HAP-1 (cell line): Measurements from ENCODE around the gene POU2AF3.
"Not testable (repeated sequence)": the region's sequence is repeated elsewhere in the genome, so short reads cannot be mapped to it uniquely, and the experiment has no call there.

Experiments used
- DNase-seq, 2 experiments: peaks; one replicate each; pipeline ENCODE4 v3.0.0-alpha.2; 2016 to 2020; ENCODE audit warnings: low spot score in 2 of 2
- H3K27me3 ChIP-seq: fragments of 250-450 bp; sonication (Bioruptor Pico); 2 replicates; pipeline ENCODE4 v1.5.1; 2020; ENCODE audit warnings: low read depth, mild to moderate bottlenecking, moderate library complexity
- H3K36me3 ChIP-seq: fragments of 250-450 bp; sonication (Bioruptor Pico); replicated peaks from 2 replicates; pipeline ENCODE4 v1.5.1; 2020; ENCODE audit warnings: mild to moderate bottlenecking
- H3K4me1 ChIP-seq: fragments of 250-450 bp; sonication (Bioruptor Pico); 2 replicates; pipeline ENCODE4 v1.5.1; 2020; ENCODE audit warnings: mild to moderate bottlenecking
- H3K4me3 ChIP-seq: fragments of 250-450 bp; sonication (Bioruptor Pico); 2 replicates; pipeline ENCODE4 v1.5.1; 2020; ENCODE audit warnings: mild to moderate bottlenecking, moderate library complexity
- H3K9me3 ChIP-seq: fragments of 250-450 bp; sonication (Bioruptor Pico); 2 replicates; pipeline ENCODE4 v1.5.1; 2020; ENCODE audit warnings: mild to moderate bottlenecking, moderate library complexity
- in situ Hi-C: fragments of 300-500 bp; cut with MboI; formaldehyde crosslinking; loops from 3 replicates; pipeline ENCODE4 v1.14.3; 2020; ENCODE audit warnings: low sequenced_read_pairs, inconsistent platforms, mixed read lengths

POU2AF3 gene

DNA sequence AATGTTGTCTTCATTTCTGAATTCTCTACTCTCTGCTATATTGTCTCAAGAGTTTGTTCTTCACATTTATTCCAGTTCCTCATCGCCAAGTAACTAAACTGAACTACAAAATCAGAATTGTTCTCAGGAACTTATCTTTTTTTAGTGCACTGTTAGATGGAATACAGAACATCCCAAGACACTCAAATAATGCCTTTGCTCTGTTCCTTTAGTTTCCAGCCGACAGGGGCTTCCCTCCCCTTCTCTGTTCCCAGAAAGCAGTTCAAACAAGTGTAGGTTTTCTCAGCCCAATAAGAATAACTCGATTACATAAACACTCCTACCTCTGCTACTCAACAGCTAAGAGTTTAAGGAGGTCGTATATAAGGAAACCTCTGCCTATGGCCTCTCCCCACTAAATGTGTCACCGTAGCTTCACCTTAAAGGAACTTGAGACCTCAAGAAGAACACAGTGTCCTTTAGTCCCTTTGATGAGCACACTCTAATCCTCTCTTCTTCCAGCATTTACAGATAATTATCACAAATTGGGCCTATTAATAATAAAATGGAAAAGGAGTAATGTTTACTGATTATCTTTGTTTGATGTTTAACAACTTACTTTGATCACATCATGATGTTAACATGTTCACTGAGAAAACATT, 6.9 kb downstream of the POU2AF3 start:
- Histone ChIP-seq H3K36me3 (no peaks in the 10 kb centered on the region), H3K9me3 (no peaks in the 10 kb centered on the region), H3K4me1 (no peaks in the 10 kb centered on the region), H3K27me3 (peaks cover 15% of the 10 kb centered on the region), H3K4me3 (no peak overlapping the region)
- in situ Hi-C loops = no loop called here
- DNase-seq = no peak

GRCh38 chr11:111305876-111306275, 7.5 kb downstream of the POU2AF3 start:
- no peaks in the 10 kb centered on the region for H3K36me3 ChIP-seq
- peaks cover 10% of the 10 kb centered on the region for H3K27me3 ChIP-seq
- H3K4me1 ChIP-seq = no peaks in the 10 kb centered on the region
- H3K9me3 ChIP-seq = no peaks in the 10 kb centered on the region
- DNase-seq = no peak
- H3K4me3 ChIP-seq = no peak overlapping the region
- in situ Hi-C loops = no loop called here

GRCh38 chr11:111306321-111306720, 8.0 kb downstream of the POU2AF3 start:
- H3K4me3 ChIP-seq = no peak overlapping the region
- no peak for DNase-seq
- no peaks in the 10 kb centered on the region for H3K4me1 ChIP-seq
- H3K36me3 ChIP-seq = no peaks in the 10 kb centered on the region
- peaks cover 10% of the 10 kb centered on the region for H3K27me3 ChIP-seq
- no peaks in the 10 kb centered on the region for H3K9me3 ChIP-seq
- in situ Hi-C loops = no loop called here

GRCh38 chr11:111307472-111308108, 9.2 kb downstream of the POU2AF3 start:
- Histone ChIP-seq H3K4me3 (no peak overlapping the region), H3K4me1 (no peaks in the 10 kb centered on the region), H3K27me3 (peaks cover 10% of the 10 kb centered on the region), H3K36me3 (no peaks in the 10 kb centered on the region), H3K9me3 (no peaks in the 10 kb centered on the region)
- in situ Hi-C loops = no loop called here
- DNase-seq = no peak

GRCh38 chr11:111308140-111308539, 9.8 kb downstream of the POU2AF3 start:
- no peak for DNase-seq
- in situ Hi-C loops = no loop called here
- Histone ChIP-seq H3K9me3 (no peaks in the 10 kb centered on the region), H3K36me3 (no peaks in the 10 kb centered on the region), H3K4me1 (no peaks in the 10 kb centered on the region), H3K27me3 (peaks cover 10% of the 10 kb centered on the region), H3K4me3 (no peak overlapping the region)

DNA sequence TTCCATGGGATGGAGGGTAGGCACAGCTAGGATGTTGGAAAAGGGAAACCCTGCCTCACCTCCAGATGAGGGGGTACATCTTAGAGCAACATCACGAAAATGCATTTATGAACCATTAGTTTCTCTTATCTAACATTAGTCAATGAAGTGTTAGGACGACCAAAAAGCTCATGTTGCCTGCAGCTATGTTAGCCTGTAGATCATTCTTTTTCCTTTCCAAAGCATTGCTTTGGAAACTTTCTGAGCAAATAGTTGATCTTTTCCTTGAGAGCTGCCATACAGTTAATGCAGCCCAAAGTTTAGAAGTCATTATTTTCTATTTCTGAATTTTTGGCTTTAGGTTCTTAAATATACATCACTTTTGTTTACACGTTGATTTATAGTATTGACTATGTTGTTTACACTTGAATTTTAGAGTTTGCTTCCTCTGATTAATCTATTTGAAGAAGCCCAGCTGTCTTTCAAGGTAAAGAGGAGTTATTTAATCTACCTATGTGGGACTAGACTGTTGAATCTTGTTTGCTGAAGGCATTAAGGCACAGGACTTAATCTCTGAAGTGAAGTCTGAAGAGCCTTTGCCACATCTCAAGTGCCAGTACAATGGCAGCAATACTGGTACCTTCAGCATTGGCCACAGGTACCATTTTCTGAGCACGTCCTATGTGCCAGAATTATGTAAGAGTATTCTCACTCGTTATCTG, 11.0 kb downstream of the POU2AF3 start:
- H3K9me3 ChIP-seq = no peaks in the 10 kb centered on the region
- H3K4me1 ChIP-seq = no peaks in the 10 kb centered on the region
- in situ Hi-C loops = no loop called here
- peaks cover 5% of the 10 kb centered on the region for H3K27me3 ChIP-seq
- no peak overlapping the region for H3K4me3 ChIP-seq
- H3K36me3 ChIP-seq = no peaks in the 10 kb centered on the region
- DNase-seq = no peak

DNA sequence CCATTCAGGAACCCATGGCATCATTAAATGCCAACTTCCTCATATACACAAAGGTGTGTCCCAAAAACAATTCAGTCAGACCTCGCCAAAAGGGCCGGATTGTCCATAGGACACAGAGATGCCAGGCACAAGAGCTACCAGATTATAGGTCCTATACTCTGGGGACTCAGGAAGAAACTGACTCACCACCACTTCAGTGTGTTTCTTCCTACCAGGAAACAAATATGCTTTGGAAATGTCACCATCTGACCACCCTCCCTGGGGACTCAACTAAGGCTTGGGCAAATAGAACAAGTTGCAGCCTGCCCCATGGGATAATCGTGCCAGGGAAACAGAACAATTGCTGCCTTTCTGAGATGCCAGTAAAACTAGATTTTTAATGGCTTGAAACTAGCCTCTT, 11.7 kb downstream of the POU2AF3 start:
- H3K27me3 ChIP-seq = peaks cover 3% of the 10 kb centered on the region
- DNase-seq = no peak
- no peaks in the 10 kb centered on the region for H3K36me3 ChIP-seq
- no peak overlapping the region for H3K4me3 ChIP-seq
- no peaks in the 10 kb centered on the region for H3K4me1 ChIP-seq
- H3K9me3 ChIP-seq = no peaks in the 10 kb centered on the region
- in situ Hi-C loops = no loop called here

DNA sequence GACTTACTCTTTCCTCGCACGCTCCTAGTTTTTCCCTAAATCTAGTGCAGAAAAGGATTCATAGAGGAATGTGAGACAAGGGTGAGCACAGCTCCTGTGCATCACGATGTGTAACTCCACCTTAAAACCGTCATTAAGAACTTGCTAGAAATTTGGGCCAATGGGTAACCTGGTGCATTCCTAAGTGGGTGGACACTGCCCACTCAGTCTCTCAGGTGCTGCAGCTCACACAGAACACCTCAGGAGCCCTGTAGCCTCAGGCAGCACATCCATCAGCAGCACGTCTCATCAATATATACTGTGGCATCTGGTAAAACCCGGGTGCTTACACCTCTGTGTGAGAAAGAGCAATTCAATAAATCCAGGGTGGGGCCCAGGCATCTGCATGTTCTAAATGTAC, 12.4 kb downstream of the POU2AF3 start:
- H3K36me3 ChIP-seq = no peaks in the 10 kb centered on the region
- in situ Hi-C loops = no loop called here
- H3K27me3 ChIP-seq = no peaks in the 10 kb centered on the region; the same call in 1 of the 2 replicates
- no peak for DNase-seq
- H3K4me3 ChIP-seq = no peak overlapping the region
- H3K4me1 ChIP-seq = no peaks in the 10 kb centered on the region
- no peaks in the 10 kb centered on the region for H3K9me3 ChIP-seq

DNA sequence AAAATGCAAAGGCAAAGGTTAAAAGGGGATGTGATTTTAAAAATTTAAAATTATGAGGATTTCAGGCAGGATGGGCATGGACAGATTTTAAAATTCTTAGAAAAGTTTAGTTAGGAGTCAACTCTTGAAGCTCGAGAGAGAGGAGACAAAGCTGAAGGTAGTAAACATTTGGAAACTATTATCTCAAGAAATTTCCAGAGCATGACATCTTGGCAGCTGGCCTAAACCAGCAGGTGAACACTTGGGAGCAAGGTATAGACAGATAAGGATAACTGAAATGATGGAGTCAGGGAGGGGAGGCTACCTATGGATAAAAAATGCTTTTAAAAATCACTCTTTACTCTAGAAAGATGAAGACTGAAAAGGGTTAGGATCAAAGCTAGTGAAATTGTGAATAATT, 13.7 kb downstream of the POU2AF3 start:
- Histone ChIP-seq H3K4me1 (no peaks in the 10 kb centered on the region), H3K27me3 (no peaks in the 10 kb centered on the region; the same call in 1 of the 2 replicates), H3K4me3 (no peak overlapping the region), H3K36me3 (no peaks in the 10 kb centered on the region), H3K9me3 (no peaks in the 10 kb centered on the region)
- no peak for DNase-seq
- in situ Hi-C loops = no loop called here

DNA sequence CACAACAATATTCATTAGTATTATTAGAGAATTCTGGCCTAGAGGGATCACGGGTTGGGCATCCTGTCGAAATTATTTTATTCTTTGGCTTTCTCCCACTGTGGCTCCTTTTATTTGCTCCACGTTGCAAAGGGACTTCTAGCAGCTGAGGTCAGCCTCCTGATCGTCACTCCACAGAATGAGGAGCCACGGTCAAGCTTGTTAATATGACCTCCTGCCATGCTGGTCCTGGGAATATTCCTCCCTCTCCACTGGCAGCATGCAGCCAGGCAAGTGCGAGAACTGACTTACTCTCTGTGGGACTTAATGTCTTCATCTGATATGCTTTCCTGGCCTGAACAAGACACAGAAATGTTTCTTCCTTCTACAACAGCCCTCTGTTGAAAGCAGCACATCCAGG, 20.9 kb downstream of the POU2AF3 start:
- no peaks in the 10 kb centered on the region for H3K27me3 ChIP-seq
- in situ Hi-C loops = no loop called here
- H3K4me1 ChIP-seq = no peaks in the 10 kb centered on the region
- H3K36me3 ChIP-seq = no peaks in the 10 kb centered on the region
- DNase-seq = no peak
- H3K9me3 ChIP-seq = no peaks in the 10 kb centered on the region
- no peak overlapping the region for H3K4me3 ChIP-seq

- H3K9me3 ChIP-seq, H3K36me3 ChIP-seq, H3K4me1 ChIP-seq, in situ Hi-C loops, H3K27me3 ChIP-seq, H3K4me3 ChIP-seq, DNase-seq: not testable (repeated sequence)
Measured at GRCh38 chr11:111320199-111320598, 21.9 kb downstream of the POU2AF3 start.

DNA sequence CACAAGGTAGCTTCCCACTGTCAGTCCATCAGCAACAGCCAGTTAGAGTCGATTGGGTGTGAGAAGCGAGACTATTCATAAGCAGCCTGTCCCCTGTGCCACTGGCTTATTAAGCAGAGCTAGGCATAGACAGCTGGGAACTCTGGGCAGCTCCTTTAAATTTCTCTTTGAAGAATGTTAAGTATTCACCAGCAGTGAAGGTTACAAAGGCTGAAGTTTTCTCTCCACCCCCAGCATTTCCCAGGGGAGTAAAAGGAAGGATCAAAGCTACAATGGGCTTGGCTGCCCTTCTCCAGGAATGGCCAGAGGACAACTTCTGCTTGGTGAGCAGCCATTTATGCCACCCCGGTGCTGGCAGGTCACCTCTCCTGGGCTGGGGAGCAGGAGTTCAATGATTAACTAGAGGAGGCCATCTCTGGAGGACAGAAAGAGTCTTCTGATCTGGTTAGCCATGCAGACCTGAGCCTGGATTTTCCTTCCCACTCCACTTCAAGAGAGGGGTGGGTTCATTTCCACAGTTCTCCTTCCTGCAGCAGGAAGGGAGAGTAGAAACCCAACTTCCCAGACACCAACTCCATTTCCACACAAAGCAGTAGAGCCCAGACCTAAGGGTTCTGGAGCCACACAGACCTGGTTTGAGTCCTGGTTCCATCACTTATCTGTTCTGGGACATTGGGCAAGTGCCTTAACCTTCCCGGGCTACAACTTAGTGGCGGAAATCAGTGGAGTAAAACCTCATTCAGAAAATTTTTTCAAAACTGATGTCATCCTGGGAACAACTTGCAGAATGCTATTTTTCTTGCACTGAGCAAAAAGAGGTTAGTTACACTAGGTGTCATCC, 22.6 kb downstream of the POU2AF3 start:
- Histone ChIP-seq H3K4me1 (no peaks in the 10 kb centered on the region), H3K4me3 (no peak overlapping the region), H3K27me3 (no peaks in the 10 kb centered on the region), H3K9me3 (no peaks in the 10 kb centered on the region), H3K36me3 (no peaks in the 10 kb centered on the region)
- in situ Hi-C loops = no loop called here
- DNase-seq = no peak

- no peak for DNase-seq
- H3K9me3 ChIP-seq = no peaks in the 10 kb centered on the region
- no peaks in the 10 kb centered on the region for H3K27me3 ChIP-seq
- H3K4me1 ChIP-seq = no peaks in the 10 kb centered on the region
- in situ Hi-C loops = no loop called here
- no peak overlapping the region for H3K4me3 ChIP-seq
- H3K36me3 ChIP-seq = no peaks in the 10 kb centered on the region
Measured at GRCh38 chr11:111322534-111322933, 24.2 kb downstream of the POU2AF3 start.

DNA sequence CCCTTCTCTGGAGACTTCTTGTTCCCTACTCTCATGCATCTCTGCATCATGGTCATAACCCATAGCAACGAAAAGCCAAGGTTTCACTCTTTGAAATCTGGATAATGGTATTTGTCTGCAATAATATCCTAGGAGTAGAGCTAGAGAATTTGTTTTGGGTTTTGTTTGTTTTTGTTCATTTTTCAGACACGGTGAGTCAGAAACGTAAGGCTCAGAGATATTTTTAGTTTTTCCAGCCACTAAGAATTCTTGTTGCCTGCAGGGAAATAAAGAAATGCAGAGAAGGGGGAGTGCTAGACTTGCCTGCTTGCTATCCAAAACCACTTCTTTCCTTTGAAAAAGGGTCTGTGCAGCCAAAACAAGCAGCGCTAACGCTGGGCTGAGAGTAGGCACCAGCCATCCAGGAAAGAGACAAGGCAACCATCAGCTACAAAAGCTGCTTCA, 26.0 kb downstream of the POU2AF3 start:
- Histone ChIP-seq H3K36me3 (no peaks in the 10 kb centered on the region), H3K9me3 (no peaks in the 10 kb centered on the region), H3K27me3 (no peaks in the 10 kb centered on the region), H3K4me1 (no peaks in the 10 kb centered on the region), H3K4me3 (no peak overlapping the region)
- in situ Hi-C loops = no loop called here
- no peak for DNase-seq
